ENCODE data around the gene TMC6.

DNA sequence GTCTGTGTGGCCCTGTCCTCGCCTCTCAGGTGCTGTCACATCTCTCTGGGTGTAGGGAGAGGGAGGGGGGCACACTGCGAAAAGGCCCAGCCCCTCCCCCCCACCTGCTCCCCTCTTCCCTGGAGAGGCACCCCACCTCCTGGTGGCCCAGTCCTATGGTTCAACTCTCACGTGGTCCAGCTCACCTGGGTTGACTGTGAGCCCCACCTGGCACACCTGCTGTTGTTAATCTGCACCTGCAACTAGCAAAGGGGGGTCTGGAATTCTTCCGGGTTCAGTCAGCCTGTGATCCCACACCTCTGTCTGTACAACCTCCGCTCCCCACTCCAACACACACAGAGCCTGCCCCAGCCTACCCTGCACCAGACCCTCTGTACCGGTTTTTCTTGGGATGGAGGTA is 37.9 kb upstream of the TMC6 start:
- no peak for TF ChIP-seq POLR2AphosphoS5 (IDR thresholded peaks at IDR 0.05; ENCODE audit: borderline replicate concordance, low read depth, low read length)
- TF ChIP-seq EZH2 (IDR thresholded peaks at IDR 0.05), result no peak
- TF ChIP-seq FOXP2 (optimal IDR thresholded peaks at IDR 0.05; ENCODE audit: control extremely low read depth, extremely low read length, insufficient read depth), result no peak
